ENCODE measurements around the gene RNF223.
"Not testable (repeated sequence)": the region's sequence is repeated elsewhere in the genome, so short reads cannot be mapped to it uniquely, and the experiment has no call there.

The RNF223 gene

DNA sequence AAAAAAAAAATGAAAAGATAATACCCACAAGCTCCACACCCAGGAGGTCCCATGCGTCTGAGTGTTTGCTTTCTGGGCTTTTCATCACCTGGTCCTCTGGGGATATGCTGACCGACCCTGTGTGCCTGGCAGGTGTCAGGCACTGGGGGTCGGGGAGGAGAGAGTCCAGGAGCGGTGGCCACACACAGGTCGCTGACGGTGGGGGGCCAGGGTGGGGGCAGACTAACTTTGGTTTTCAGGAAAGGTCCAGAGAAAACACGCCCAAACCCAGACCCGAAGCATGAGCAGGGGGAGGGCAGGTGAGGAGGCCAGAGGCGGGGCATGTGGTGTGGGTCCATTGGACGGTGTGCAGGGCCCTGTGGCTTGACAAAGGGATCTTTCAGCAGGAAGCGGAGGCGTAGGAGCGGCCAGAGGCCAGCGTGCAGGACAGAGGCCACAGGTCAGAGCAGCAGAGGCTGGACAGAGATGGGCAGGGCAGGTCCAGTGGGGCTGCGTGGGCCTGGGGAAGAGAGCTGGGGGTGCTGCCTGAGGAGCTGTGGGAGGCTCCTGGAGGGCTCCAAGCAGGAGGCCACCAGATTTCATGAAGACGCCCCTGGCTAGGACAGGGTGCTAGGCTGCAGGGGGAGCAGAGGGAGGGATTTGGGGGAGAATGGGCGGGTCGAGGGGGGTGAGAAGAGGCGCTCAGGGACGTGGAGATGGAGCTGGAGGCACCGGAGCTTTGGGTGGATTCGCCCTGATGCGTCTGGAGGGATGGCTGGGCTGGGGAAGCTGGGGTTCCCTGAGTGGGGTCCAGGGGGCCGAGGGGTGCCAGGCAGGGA is 15.8 kb downstream of the RNF223 start:
- DNase-seq = no peak

DNA sequence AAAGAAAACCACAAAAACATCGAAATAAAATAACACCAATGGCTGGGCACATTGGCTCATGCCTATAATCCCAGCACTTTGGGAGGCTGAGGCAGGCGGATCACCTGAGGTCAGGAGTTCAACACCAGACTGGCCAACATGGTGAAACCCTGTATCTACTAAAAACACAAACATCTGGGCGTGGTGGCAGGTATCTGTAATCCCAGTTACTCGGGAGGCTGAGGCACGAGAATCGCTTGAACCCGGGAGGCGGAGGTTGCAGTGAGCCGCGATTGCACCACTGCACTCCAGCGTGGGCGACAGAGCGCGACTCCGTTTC is 16.4 kb downstream of the RNF223 start:
- DNase-seq = not testable (repeated sequence)

GRCh38 chr1:1055841-1056736 is 18.0 kb downstream of the RNF223 start:
- no peak for DNase-seq

DNA sequence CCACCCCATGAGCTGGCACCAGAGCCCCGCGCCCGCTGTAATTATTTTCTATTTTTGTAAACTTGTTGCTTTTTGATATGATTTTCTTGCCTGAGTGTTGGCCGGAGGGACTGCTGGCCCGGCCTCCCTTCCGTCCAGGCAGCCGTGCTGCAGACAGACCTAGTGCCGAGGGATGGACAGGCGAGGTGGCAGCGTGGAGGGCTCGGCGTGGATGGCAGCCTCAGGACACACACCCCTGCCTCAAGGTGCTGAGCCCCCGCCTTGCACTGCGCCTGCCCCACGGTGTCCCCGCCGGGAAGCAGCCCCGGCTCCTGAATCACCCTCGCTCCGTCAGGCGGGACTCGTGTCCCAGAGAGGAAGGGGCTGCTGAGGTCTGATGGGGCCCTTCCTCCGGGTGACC is 19.1 kb downstream of the RNF223 start:
- DNase-seq = no peak

DNA sequence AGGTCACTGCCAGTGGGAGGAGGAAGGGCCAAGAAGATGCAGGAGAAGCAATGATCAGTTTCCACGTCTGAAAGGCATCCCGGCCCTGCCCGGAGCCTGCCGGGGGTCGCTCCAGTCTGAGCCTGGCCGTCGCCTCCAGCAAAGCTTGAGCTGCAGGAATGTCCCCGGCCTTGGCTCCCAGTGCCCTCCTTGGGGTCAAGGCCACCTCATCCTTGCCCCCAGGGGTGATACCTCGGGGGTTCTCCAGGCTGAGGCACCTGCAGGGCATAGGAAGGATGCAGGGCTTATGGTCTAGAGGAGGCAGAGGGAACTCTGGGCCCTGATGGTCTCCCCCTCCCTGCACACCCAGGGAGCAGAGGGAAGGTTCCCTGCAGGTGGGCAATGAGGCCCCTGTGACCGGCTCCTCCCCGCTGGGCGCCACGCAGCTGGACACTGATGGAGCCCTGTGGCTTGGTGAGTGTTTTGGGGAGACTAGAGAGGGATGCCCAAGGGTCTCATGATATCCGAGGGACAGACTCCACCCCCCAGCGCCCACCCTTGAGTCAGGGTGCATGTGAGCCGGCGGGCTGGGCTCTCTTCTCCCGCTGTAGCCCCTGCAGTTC is 19.9 kb downstream of the RNF223 start:
- DNase-seq = no peak

GRCh38 chr1:1053682-1054081 is 20.4 kb downstream of the RNF223 start:
- DNase-seq = no peak

- DNase-seq = no peak
Observed at GRCh38 chr1:1053022-1053421, 21.1 kb downstream of the RNF223 start.

DNA sequence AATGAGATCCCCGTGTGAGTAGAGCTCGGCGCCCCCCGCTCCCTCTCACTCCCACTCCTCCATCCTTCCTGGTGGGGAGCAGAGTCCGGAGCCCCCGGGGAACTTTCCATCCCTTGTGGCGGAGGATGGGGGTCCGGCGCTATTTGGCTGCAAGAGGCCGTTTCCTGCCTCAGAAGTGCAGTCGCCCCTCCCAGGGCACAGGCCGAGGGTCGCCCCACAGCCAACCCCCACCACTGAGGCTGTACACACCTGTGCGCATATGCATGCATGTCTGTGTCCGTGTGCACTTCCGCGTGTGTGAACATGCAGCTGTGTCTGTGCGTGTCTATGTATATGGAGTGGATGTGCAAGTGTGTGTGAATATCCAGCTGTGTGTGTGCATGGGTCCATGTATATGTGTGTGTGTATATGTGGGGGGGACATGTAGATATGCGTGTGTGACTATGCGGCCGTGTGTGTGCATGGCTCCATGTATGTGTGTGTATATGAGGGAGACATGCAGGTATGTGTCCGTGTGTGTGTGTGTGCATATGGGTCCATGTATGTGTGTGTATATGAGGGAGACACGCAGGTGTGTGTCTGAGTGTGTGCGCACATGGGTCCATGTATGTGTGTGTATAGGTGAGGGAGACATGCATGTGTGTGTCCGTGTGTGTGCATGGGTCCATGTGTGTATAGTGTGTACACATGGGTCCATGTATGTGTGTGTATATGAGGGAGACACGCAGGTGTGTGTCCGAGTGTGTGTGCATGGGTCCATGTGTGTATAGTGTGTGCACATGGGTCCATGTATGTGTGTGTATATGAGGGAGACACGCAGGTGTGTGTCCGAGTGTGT is 21.9 kb downstream of the RNF223 start:
- DNase-seq = no peak

DNA sequence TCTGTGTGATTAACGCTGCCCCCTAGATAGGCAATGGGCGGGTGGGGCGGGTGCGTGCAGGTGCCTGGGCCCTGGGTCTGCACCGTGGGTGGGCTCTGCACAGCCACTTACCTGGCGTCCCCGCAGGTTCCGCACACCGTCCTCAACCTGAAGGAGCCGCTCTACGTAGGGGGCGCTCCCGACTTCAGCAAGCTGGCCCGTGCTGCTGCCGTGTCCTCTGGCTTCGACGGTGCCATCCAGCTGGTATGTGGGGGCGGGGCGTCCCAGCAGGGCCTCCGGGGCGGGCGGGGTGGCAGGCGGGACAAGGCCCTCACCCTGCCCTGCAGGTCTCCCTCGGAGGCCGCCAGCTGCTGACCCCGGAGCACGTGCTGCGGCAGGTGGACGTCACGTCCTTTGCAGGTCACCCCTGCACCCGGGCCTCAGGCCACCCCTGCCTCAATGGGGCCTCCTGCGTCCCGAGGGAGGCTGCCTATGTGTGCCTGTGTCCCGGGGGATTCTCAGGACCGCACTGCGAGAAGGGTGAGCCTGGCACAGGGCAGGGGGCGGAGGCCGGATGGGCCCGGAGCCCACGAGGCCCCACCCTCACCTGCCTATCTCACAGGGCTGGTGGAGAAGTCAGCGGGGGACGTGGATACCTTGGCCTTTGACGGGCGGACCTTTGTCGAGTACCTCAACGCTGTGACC is 22.8 kb downstream of the RNF223 start:
- no peak for DNase-seq

DNA sequence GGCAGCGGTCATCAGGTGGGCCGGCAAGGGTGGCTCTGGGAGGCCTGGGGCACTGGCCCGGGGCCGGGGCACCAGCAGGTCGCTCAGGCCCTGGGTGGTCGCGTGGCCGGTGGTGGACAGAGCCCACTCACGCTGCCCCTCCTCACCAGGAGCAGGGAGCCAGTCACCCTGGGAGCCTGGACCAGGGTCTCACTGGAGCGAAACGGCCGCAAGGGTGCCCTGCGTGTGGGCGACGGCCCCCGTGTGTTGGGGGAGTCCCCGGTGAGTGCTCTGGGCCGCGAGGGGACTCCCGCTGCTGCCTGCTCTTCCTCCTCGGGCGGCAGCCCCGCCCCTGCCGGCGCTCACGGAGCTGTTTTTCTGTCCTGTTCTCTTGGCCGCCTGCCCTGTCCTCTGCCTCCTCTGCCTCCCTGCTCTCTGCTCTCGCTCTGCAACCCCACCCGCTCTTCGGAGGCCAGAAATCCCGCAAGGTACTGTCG is 23.5 kb downstream of the RNF223 start:
- DNase-seq = no peak

DNA sequence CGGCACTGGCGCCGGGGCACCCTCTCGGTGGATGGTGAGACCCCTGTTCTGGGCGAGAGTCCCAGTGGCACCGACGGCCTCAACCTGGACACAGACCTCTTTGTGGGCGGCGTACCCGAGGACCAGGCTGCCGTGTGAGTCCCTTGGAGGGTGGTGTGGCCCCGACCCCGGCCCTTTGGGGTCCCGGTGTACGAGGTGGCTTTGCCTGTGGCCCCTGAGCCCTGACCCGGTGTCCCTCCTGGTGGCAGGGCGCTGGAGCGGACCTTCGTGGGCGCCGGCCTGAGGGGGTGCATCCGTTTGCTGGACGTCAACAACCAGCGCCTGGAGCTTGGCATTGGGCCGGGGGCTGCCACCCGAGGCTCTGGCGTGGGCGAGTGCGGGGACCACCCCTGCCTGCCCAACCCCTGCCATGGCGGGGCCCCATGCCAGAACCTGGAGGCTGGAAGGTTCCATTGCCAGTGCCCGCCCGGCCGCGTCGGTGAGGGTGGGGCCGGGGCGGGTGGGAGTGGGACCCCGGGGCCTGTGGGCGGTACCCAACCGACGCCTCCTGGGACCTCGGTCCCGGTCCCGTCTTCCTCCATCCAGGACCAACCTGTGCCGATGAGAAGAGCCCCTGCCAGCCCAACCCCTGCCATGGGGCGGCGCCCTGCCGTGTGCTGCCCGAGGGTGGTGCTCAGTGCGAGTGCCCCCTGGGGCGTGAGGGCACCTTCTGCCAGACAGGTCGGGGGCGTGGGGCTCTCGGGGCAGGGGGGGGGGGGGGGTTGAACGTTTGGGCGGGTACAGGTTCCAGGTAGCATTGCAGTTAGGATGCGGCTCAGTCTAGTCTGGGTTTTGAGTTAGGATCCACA is 24.6 kb downstream of the RNF223 start:
- no peak for DNase-seq

GRCh38 chr1:1048765-1049164 is 25.3 kb downstream of the RNF223 start:
- DNase-seq = no peak

DNA sequence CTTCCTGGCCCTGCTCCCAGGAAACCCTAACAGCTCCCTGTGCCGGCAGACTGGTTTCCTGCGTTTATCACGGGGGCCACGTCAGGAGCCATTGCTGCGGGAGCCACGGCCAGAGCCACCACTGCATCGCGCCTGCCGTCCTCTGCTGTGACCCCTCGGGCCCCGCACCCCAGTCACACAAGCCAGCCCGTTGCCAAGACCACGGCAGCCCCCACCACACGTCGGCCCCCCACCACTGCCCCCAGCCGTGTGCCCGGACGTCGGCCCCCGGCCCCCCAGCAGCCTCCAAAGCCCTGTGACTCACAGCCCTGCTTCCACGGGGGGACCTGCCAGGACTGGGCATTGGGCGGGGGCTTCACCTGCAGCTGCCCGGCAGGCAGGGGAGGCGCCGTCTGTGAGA is 26.1 kb downstream of the RNF223 start:
- no peak for DNase-seq

GRCh38 chr1:1047407-1047806 is 26.7 kb downstream of the RNF223 start:
- DNase-seq = no peak

- no peak for DNase-seq
Observed at GRCh38 chr1:1046767-1047166, 27.3 kb downstream of the RNF223 start.

GRCh38 chr1:1046243-1046642 is 27.9 kb downstream of the RNF223 start:
- DNase-seq = no peak

DNA sequence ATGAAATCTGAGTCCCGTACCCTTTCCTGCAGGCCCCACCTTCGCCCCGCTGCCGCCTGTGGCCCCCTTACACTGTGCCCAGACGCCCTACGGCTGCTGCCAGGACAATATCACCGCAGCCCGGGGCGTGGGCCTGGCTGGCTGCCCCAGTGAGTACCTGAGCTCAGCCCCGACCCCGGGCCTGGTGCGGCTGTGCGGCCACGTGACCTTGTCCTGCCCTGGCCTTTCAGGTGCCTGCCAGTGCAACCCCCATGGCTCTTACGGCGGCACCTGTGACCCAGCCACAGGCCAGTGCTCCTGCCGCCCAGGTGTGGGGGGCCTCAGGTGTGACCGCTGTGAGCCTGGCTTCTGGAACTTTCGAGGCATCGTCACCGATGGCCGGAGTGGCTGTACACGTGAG is 29.0 kb downstream of the RNF223 start:
- no peak for DNase-seq

DNA sequence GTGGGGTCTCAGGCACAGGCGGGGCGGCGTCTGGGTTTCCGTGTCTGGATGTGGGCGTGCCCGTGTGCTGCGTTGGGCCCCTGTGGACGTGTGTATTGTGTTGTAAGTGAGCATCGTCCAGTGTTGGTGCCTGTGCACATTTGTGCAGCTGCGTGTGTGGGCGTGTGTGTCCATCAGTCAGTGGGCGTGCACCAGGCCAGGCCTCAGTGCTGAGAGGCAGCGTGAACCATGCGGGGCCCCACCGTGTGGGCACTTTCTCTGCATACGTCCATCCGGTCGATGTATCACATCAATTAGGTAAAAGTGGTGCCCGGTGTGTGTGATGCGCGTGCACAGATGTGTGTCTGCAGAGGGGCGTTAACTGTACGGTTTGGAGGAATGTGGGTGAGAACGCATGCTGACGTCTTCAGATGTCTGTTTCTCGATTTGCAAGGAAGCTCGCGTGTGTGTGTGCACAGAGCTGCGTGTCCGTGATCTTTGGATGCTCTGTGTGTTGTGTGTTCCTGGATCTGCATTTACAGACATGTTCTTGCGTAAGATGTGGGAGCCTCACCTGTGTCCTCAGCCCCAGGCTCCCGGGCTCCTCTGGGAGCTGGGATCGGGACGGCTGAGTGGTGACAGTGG is 29.5 kb downstream of the RNF223 start:
- no peak for DNase-seq

DNA sequence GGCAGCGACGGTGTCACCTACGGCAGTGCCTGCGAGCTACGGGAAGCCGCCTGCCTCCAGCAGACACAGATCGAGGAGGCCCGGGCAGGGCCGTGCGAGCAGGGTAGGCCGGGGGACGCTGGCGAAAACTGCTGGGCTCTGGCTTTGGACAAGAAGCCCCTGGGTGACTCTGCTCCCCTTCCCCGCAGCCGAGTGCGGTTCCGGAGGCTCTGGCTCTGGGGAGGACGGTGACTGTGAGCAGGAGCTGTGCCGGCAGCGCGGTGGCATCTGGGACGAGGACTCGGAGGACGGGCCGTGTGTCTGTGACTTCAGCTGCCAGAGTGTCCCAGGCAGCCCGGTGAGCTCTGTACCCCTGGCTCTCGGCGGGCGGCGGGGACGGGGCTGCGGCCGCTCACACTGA is 30.2 kb downstream of the RNF223 start:
- no peak for DNase-seq

- no peak for DNase-seq
Observed at GRCh38 chr1:1043411-1043810, 30.7 kb downstream of the RNF223 start.

DNA sequence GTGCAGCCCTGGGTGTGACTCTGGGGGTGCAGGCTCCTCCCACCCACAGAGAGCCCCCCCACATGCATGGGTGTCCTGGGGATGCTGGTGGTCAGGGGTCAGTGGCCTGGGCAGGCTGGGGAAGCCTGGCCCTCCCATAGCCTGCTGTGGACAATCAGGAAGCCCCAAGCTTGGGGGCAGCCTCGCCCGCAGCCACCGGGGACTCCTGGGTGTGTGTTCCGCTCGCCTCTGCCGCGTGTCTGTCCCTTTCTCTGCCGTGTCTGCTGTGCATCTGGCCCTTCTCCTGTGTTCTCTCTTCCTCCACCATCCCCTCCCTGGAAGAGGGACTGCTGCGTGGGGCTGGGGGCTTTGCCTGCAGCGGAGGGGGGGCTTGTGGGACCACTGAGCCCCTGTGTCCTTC is 31.3 kb downstream of the RNF223 start:
- no peak for DNase-seq

Data from activated effector memory CD4-positive, alpha-beta T cell treated with anti-CD3 and anti-CD28 coated beads, Interleukin-2, amount 50 U/mL, for 16 hours (primary cell).